ENCODE data around the gene NXF1. TPM values are rescaled to one million over a fixed set of nuclear protein-coding genes. Genes with fewer than 3 reads are reported as not detected.
A peak's percentile ranks its signal among the peaks of the same experiment; 100 is the strongest.

Gene NXF1
- total RNA-seq: 100 to 1,000 TPM in 1 of 4 donors, 10 to 100 TPM in 3; 38.2 to 134 (median 60.0) TPM

DNA sequence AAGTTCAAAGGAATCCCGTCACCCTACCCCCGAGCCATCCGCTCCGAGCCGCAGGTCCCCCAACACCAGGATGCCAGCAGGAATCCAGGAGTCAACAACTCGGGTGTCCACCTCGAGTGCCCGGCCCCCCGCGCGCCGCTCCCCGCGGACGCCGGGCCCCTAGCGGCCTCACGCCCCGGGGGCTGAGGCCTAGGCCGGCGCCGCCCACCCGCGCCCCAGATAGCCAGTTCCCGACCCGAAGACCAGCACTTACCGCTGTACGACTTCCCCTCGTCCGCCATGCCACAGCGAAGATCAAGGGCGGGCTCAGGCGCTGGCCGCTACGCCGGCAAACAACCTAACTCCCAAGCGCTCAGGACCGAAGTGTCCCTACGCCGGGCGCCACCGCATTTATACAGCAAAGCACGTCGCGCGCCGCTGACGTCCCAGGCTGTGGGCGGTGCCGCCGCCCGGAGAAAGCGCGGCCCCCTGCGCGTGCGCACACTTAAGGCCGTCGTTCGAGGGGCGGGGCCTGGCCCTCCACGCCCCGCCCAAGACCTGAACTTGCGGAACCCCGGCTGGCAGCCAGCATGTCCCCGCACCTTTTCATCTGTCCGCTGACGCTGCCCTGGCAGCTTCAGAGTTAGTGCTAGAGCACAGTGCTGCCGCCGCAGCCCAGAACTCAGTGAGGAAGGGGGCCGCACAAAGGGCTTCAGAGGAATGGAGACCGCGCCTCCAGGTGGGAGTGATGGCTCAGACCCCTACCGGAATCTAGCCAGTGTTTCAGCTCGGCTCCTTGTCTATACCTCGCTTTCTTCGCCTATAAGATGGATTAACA, at the start of gene NXF1:
Gene NXF1, minus strand, starts transcription at position 365 of the 817 bp plus-strand sequence. Its CDS starts 84 bp downstream, at position 281.
- H3K4me3 ChIP-seq: peak within 1 kb of the TSS; percentile 62 to 96 (median 88)
- intact Hi-C loops (cut with DNase I; ENCODE audit: low total_unique reads): no loop called here
- in situ Hi-C loops (cut with MboI; ENCODE audit: low pct_ligation_motif_present in 1 of 4, low pct_unique_long_range_greater_than_20kb in 1 of 4, low sequenced_read_pairs in 3 of 4): no loop called here
- 0 to 1% methylated on average over 2 to 43 of the region's 77 CpGs for WGBS, 2 donors (ENCODE audit: low coverage in 1 of 2)
- H3K9me3 ChIP-seq: no peaks in the 10 kb centered on the region
- peaks cover 7 to 22% (median 18%) of the 10 kb centered on the region in 4 donors for H3K4me1 ChIP-seq
- no peaks in the 10 kb centered on the region for H3K27me3 ChIP-seq
- peaks cover 0 to 30% (median 14%) of the 10 kb centered on the region in 4 donors for H3K36me3 ChIP-seq
- TF ChIP-seq POLR2AphosphoS5 (IDR thresholded peaks at IDR 0.05): peak; percentile 100
- TF ChIP-seq EP300 (IDR thresholded peaks at IDR 0.05; ENCODE audit: low read depth): no peak
- peak; percentile 100 for TF ChIP-seq POLR2A (IDR thresholded peaks at IDR 0.05)
- TF ChIP-seq, protein P1, sequence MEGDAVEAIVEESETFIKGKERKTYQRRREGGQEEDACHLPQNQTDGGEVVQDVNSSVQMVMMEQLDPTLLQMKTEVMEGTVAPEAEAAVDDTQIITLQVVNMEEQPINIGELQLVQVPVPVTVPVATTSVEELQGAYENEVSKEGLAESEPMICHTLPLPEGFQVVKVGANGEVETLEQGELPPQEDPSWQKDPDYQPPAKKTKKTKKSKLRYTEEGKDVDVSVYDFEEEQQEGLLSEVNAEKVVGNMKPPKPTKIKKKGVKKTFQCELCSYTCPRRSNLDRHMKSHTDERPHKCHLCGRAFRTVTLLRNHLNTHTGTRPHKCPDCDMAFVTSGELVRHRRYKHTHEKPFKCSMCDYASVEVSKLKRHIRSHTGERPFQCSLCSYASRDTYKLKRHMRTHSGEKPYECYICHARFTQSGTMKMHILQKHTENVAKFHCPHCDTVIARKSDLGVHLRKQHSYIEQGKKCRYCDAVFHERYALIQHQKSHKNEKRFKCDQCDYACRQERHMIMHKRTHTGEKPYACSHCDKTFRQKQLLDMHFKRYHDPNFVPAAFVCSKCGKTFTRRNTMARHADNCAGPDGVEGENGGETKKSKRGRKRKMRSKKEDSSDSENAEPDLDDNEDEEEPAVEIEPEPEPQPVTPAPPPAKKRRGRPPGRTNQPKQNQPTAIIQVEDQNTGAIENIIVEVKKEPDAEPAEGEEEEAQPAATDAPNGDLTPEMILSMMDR (IDR thresholded peaks at IDR 0.05): peak; percentile 3 to 64 (median 14)
- DNase-seq: peak; percentile 96
- H3K27ac ChIP-seq: peak within 1 kb of the TSS; percentile 95 to 99 (median 96)

DNA sequence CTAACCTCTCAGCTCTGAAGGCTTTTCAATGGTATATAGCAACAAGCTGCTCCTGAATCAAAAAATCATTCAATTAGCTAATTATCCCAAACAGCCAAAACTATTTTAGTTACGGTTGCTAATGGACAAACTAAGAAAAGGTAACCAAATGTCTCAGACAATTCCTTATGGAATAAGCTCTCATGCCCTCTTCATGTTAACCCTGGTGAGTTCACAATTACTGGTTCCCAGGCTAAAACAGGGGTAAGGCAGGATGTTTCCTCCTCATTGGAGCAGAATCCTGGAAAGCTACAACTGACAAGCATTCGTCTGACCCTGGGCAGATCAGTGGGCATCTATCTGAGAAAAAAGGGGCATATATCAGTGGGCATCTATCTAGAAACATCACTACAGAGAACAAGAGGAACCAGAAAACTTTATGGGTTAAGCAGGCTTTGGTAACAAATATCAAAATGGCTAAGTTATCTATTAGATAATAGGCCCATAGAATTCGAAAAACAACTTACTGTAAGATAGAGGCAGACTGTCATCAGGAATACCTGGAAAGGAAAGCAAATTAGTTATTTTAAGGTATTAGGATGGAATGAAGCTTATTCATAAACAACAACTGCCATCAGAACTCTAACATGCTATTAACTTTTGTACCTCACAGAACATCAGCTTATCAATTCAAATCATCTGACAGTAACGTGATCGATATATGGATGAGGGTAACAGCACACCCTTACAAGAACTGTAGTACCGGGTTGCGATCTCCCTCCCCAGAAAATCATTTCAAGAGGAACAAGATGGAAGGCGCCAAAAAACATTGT, 49.0 kb upstream of the NXF1 start:
- in situ Hi-C loops (cut with MboI; ENCODE audit: low pct_ligation_motif_present in 1 of 4, low pct_unique_long_range_greater_than_20kb in 1 of 4, low sequenced_read_pairs in 3 of 4): loop anchor here in 2 of 4 donors (25.0 kb wide), 2 partner anchors 267 to 467 kb away; partner anchors contain the start of gene TUT1 (in 1 of the 2)
- WGBS, 2 donors (ENCODE audit: low coverage in 1 of 2): 2 to 10% methylated on average over 7 to 8 of the region's 8 CpGs

DNA sequence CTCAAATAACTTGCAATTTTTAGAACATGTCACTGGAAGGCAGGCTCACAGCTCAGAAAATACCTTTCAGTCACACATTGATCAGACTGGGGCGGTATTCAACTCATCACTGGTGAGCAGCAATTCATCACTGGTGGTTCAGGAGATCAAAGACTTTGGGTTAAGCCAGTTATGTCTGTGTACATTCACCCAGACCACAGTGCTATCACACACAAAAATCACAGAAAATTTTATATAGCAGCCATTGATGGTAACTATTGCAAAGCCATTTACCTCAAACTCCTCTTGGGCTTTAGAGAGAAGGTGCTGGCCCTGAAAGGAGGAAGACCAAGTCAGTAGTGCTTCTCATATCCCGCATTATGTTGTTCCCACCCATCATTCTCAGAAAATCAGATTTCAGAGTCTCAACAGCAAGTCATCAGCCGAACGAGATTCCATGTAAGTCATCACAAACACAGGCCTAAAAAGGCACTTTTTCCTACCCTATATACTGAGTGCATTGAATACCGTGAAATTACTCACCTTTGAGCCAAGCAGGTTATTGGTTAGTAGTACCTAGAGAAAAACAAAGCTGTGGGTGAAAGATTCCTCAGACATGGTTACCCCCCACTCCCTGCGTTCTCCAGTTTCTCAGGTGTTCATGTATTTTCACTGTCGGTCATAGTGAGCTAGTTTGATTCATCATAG, 48.2 kb upstream of the NXF1 start:
- intact Hi-C loops (cut with DNase I; ENCODE audit: low total_unique reads): loop anchor here (1.0 kb wide), 1 partner anchor 26 kb away; no protein-coding TSS in a partner anchor
- Histone ChIP-seq H3K4me1 (peaks cover 11 to 43% (median 24%) of the 10 kb centered on the region in 4 donors), H3K9me3 (no peaks in the 10 kb centered on the region), H3K4me3 (peak overlapping the region in 2 of 4 donors; percentile 70 to 74), H3K36me3 (peaks cover 0 to 23% (median 10%) of the 10 kb centered on the region in 4 donors), H3K27me3 (no peaks in the 10 kb centered on the region), H3K27ac (peak overlapping the region in 1 of 4 donors; percentile 85)
- TF ChIP-seq EP300 (IDR thresholded peaks at IDR 0.05; ENCODE audit: low read depth): no peak
- no peak for TF ChIP-seq POLR2AphosphoS5 (IDR thresholded peaks at IDR 0.05)
- TF ChIP-seq, protein P1 (IDR thresholded peaks at IDR 0.05): no peak
- TF ChIP-seq POLR2A (IDR thresholded peaks at IDR 0.05): no peak
- DNase-seq: no peak
- WGBS, 2 donors (ENCODE audit: low coverage in 1 of 2): 42 to 70% methylated on average over 2 to 7 of the region's 7 CpGs
- in situ Hi-C loops (cut with MboI; ENCODE audit: low pct_ligation_motif_present in 1 of 4, low pct_unique_long_range_greater_than_20kb in 1 of 4, low sequenced_read_pairs in 3 of 4): loop anchor here in 2 of 4 donors (25.0 kb wide), 2 partner anchors 266 to 466 kb away; partner anchors contain the start of gene TUT1 (in 1 of the 2)

More for the DNA sequence above, 49.0 kb upstream of the NXF1 start:
- peaks cover 0 to 23% (median 10%) of the 10 kb centered on the region in 4 donors for H3K36me3 ChIP-seq
- TF ChIP-seq, protein P1 (IDR thresholded peaks at IDR 0.05): no peak
- TF ChIP-seq POLR2A (IDR thresholded peaks at IDR 0.05) (no peak), POLR2AphosphoS5 (IDR thresholded peaks at IDR 0.05) (no peak)
- intact Hi-C loops (cut with DNase I; ENCODE audit: low total_unique reads): no loop called here
- DNase-seq: no peak
- H3K27me3 ChIP-seq: no peaks in the 10 kb centered on the region
- no peaks in the 10 kb centered on the region for H3K9me3 ChIP-seq
- H3K4me1 ChIP-seq: peaks cover 11 to 43% (median 24%) of the 10 kb centered on the region in 4 donors
- H3K4me3 ChIP-seq: peak overlapping the region in 3 of 4 donors; percentile 70 to 74 (median 71)
- peak overlapping the region; percentile 83 to 89 (median 85) for H3K27ac ChIP-seq
